ENCODE measurements around the gene L2HGDH. TPM values are rescaled to one million over a fixed set of nuclear protein-coding genes. Genes with fewer than 3 reads are reported as not detected.

Gene L2HGDH
- total RNA-seq, 1 experiment from 2014 or later = 16.9 TPM

DNA sequence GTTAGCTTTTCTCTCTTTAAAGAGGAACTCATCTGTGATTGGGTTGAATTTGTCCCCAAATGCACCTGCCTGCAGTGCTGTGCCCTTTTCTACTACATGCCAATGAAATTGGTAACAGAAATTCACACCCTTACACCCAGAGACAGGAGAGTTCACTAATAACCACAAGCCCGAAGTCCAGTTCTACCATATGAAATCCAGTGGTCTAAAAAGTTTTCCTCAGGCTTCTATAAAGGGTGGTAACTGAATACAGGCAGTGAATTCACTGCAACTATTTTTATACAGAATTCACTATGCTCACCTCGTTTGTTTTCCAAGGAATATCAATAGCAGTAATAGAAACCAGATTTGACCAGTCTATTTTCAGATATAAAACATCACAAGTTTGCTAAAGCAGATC is 49.2 kb downstream of the L2HGDH start:
- POLR2A ChIA-PET = no interaction called here
- no peaks in the 10 kb centered on the region for H3K79me2 ChIP-seq (ENCODE audit: insufficient read depth, low read length)
- no peaks in the 10 kb centered on the region for H4K20me1 ChIP-seq (ENCODE audit: insufficient read depth)
- H3K27me3 ChIP-seq (ENCODE audit: insufficient read depth, low read length) = no peaks in the 10 kb centered on the region
- no peak overlapping the region for H3K4me2 ChIP-seq (ENCODE audit: low read length)
- H2AFZ ChIP-seq (ENCODE audit: low read depth, low read length, poor library complexity, severe bottlenecking) = no peak overlapping the region
- CTCF ChIA-PET = no interaction called here
- no peaks in the 10 kb centered on the region for H3K4me1 ChIP-seq (ENCODE audit: control insufficient read depth in 1 of 2, insufficient read depth in 2 of 2, low read length in 2 of 2)
- H3K36me3 ChIP-seq (ENCODE audit: control insufficient read depth in 1 of 2, insufficient read depth in 2 of 2, low read length in 2 of 2) = peaks cover 3 to 4% of the 10 kb centered on the region in 2 experiments; a peak in 2 of 4 replicates
- no peak overlapping the region for H3K4me3 ChIP-seq (replicated peaks in 1 of 2; ENCODE audit: low read depth in 1 of 2, low read length in 2 of 2)
- RAD21 ChIA-PET (ENCODE audit: low non-redundant PET in 1 of 2, low total read pairs in 2 of 2, uncharacterized antibody in 2 of 2, unreplicated experiment in 2 of 2) = no interaction called here
- H3K27ac ChIP-seq (ENCODE audit: low read depth, low read length) = no peak overlapping the region
- ATAC-seq (no peak), DNase-seq (ENCODE audit: low read depth, low spot score) (no peak)
- no peaks in the 10 kb centered on the region for H3K9me3 ChIP-seq (ENCODE audit: control insufficient read depth in 1 of 2, insufficient read depth in 1 of 2, low read depth in 1 of 2, low read length in 2 of 2)
- H3K9ac ChIP-seq (ENCODE audit: low read length) = no peak overlapping the region
- no peaks in the 10 kb centered on the region for H3K9me2 ChIP-seq (ENCODE audit: insufficient read depth)
- TF ChIP-seq ELF1 (IDR thresholded peaks at IDR 0.05; ENCODE audit: borderline replicate concordance, low read depth) (no peak), POLR2A (IDR thresholded peaks at IDR 0.05; ENCODE audit: borderline replicate concordance, extremely low read depth, insufficient read depth, insufficient read length) (no peak), EZH2phosphoT487 (IDR thresholded peaks at IDR 0.05; ENCODE audit: borderline replicate concordance) (no peak), SIN3A (IDR thresholded peaks at IDR 0.05; ENCODE audit: low read depth) (no peak), JUND (IDR thresholded peaks at IDR 0.05) (no peak), SP1 (IDR thresholded peaks at IDR 0.05; ENCODE audit: low read depth) (no peak), POLR2AphosphoS5 (IDR thresholded peaks at IDR 0.05; ENCODE audit: low read depth, low read length) (no peak), EGR1 (IDR thresholded peaks at IDR 0.05; ENCODE audit: low read depth) (no peak), CEBPB (IDR thresholded peaks at IDR 0.05; ENCODE audit: low read depth) (no peak), ZFX (IDR thresholded peaks at IDR 0.05) (no peak), TCF7L2 (IDR thresholded peaks at IDR 0.05; ENCODE audit: borderline replicate concordance, extremely low read depth, insufficient read depth, insufficient read length) (no peak), ZNF274 (IDR thresholded peaks at IDR 0.05; ENCODE audit: low read depth, low read length) (no peak), SRF (IDR thresholded peaks at IDR 0.05; ENCODE audit: low read depth) (no peak), RAD21 (IDR thresholded peaks at IDR 0.05; ENCODE audit: low read depth) (no peak), EZH2 (IDR thresholded peaks at IDR 0.05) (no peak)
- TF ChIP-seq, protein P1, sequence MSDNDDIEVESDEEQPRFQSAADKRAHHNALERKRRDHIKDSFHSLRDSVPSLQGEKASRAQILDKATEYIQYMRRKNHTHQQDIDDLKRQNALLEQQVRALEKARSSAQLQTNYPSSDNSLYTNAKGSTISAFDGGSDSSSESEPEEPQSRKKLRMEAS (IDR thresholded peaks at IDR 0.05) = no peak
- TF ChIP-seq, protein P2, sequence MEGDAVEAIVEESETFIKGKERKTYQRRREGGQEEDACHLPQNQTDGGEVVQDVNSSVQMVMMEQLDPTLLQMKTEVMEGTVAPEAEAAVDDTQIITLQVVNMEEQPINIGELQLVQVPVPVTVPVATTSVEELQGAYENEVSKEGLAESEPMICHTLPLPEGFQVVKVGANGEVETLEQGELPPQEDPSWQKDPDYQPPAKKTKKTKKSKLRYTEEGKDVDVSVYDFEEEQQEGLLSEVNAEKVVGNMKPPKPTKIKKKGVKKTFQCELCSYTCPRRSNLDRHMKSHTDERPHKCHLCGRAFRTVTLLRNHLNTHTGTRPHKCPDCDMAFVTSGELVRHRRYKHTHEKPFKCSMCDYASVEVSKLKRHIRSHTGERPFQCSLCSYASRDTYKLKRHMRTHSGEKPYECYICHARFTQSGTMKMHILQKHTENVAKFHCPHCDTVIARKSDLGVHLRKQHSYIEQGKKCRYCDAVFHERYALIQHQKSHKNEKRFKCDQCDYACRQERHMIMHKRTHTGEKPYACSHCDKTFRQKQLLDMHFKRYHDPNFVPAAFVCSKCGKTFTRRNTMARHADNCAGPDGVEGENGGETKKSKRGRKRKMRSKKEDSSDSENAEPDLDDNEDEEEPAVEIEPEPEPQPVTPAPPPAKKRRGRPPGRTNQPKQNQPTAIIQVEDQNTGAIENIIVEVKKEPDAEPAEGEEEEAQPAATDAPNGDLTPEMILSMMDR (IDR thresholded peaks at IDR 0.05 in 2 of 3, conservative IDR thresholded peaks at IDR 0.05 in 1 of 3; ENCODE audit: borderline replicate concordance in 1 of 3, insufficient read depth in 1 of 3, low read depth in 2 of 3, low read length in 2 of 3) = no peak
- TF ChIP-seq, protein P3, sequence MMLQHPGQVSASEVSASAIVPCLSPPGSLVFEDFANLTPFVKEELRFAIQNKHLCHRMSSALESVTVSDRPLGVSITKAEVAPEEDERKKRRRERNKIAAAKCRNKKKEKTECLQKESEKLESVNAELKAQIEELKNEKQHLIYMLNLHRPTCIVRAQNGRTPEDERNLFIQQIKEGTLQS (IDR thresholded peaks at IDR 0.05) = no peak
- TF ChIP-seq, protein P4, sequence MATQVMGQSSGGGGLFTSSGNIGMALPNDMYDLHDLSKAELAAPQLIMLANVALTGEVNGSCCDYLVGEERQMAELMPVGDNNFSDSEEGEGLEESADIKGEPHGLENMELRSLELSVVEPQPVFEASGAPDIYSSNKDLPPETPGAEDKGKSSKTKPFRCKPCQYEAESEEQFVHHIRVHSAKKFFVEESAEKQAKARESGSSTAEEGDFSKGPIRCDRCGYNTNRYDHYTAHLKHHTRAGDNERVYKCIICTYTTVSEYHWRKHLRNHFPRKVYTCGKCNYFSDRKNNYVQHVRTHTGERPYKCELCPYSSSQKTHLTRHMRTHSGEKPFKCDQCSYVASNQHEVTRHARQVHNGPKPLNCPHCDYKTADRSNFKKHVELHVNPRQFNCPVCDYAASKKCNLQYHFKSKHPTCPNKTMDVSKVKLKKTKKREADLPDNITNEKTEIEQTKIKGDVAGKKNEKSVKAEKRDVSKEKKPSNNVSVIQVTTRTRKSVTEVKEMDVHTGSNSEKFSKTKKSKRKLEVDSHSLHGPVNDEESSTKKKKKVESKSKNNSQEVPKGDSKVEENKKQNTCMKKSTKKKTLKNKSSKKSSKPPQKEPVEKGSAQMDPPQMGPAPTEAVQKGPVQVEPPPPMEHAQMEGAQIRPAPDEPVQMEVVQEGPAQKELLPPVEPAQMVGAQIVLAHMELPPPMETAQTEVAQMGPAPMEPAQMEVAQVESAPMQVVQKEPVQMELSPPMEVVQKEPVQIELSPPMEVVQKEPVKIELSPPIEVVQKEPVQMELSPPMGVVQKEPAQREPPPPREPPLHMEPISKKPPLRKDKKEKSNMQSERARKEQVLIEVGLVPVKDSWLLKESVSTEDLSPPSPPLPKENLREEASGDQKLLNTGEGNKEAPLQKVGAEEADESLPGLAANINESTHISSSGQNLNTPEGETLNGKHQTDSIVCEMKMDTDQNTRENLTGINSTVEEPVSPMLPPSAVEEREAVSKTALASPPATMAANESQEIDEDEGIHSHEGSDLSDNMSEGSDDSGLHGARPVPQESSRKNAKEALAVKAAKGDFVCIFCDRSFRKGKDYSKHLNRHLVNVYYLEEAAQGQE (IDR thresholded peaks at IDR 0.05; ENCODE audit: low read depth) = no peak
- TF ChIP-seq, protein P5, sequence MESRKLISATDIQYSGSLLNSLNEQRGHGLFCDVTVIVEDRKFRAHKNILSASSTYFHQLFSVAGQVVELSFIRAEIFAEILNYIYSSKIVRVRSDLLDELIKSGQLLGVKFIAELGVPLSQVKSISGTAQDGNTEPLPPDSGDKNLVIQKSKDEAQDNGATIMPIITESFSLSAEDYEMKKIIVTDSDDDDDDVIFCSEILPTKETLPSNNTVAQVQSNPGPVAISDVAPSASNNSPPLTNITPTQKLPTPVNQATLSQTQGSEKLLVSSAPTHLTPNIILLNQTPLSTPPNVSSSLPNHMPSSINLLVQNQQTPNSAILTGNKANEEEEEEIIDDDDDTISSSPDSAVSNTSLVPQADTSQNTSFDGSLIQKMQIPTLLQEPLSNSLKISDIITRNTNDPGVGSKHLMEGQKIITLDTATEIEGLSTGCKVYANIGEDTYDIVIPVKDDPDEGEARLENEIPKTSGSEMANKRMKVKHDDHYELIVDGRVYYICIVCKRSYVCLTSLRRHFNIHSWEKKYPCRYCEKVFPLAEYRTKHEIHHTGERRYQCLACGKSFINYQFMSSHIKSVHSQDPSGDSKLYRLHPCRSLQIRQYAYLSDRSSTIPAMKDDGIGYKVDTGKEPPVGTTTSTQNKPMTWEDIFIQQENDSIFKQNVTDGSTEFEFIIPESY (IDR thresholded peaks at IDR 0.05; ENCODE audit: extremely low read depth, insufficient replicate concordance, low read length) = no peak
- no TSS peak for BruUV-seq (replicated peaks)
- intact Hi-C loops (cut with micrococcal nuclease) = no loop called here

Data from HCT116 (cell line).